ENCODE results near the gene LRBA. TPM values are rescaled to one million over a fixed set of nuclear protein-coding genes. Genes with fewer than 3 reads are reported as not detected.

The LRBA gene
- total RNA-seq, 3 donors from 2014 or later: 26.9 to 138 (median 93.7) TPM

DNA sequence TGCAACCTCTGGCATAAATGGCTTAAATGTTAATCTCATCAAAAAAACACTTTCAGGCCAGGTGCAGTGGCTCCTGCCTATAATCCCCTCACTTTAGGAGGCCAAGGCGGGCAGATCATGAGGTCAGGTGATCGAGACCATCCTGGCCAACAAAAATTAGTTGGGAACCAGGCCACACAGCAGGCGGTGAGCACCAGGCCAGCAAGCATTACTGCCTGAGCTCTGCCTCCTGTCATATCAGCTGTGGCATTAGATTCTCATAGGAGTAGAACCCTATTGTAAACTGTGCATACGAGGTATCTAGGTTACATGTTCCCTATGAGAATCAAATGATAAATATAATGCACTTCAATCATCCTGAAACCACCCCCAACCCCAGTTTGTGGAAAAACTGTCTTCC lies 125.8 kb downstream of the LRBA start:
- DNase-seq (ENCODE audit: low spot score in 2 of 2): no peak
- Histone ChIP-seq H3K9me3 (no peaks in the 10 kb centered on the region), H3K27ac (no peak overlapping the region), H3K36me3 (peaks cover 5% of the 10 kb centered on the region), H3K27me3 (no peaks in the 10 kb centered on the region), H3K4me1 (no peaks in the 10 kb centered on the region), H3K4me3 (no peak overlapping the region)
- intact Hi-C loops (cut with DNase I; ENCODE audit: low total_unique reads): loop anchor here (10.0 kb wide), 1 partner anchor 875 kb away; no protein-coding TSS in a partner anchor
- TF ChIP-seq POLR2AphosphoS5 (IDR thresholded peaks at IDR 0.05) (no peak), POLR2A (IDR thresholded peaks at IDR 0.05) (no peak)
- TF ChIP-seq, protein P1, sequence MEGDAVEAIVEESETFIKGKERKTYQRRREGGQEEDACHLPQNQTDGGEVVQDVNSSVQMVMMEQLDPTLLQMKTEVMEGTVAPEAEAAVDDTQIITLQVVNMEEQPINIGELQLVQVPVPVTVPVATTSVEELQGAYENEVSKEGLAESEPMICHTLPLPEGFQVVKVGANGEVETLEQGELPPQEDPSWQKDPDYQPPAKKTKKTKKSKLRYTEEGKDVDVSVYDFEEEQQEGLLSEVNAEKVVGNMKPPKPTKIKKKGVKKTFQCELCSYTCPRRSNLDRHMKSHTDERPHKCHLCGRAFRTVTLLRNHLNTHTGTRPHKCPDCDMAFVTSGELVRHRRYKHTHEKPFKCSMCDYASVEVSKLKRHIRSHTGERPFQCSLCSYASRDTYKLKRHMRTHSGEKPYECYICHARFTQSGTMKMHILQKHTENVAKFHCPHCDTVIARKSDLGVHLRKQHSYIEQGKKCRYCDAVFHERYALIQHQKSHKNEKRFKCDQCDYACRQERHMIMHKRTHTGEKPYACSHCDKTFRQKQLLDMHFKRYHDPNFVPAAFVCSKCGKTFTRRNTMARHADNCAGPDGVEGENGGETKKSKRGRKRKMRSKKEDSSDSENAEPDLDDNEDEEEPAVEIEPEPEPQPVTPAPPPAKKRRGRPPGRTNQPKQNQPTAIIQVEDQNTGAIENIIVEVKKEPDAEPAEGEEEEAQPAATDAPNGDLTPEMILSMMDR (IDR thresholded peaks at IDR 0.05): no peak

DNA sequence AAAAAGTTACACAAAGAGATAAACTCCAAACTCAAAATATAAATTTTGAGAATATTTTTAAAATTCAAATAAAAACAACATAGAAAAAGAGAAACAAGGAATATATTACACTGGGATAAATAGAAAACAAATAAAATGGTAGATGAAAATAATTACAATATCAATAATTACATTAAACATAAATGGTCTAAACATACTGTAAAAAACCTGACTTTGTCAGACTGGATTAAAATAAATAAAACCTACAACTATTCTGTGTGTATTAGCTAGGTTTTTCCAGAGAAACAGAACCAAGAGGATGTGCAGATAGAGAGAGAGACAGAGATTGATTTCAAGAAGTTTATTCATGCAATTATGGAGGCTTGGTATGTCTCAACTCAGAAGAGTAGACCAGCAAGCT lies 126.5 kb downstream of the LRBA start:
- Histone ChIP-seq H3K4me1 (no peaks in the 10 kb centered on the region), H3K27me3 (no peaks in the 10 kb centered on the region), H3K36me3 (peaks cover 5% of the 10 kb centered on the region), H3K27ac (no peak overlapping the region), H3K4me3 (no peak overlapping the region), H3K9me3 (no peaks in the 10 kb centered on the region)
- DNase-seq (ENCODE audit: low spot score in 2 of 2): no peak
- intact Hi-C loops (cut with DNase I; ENCODE audit: low total_unique reads): loop anchor here (10.0 kb wide), 1 partner anchor 874 kb away; no protein-coding TSS in a partner anchor
- TF ChIP-seq POLR2AphosphoS5 (IDR thresholded peaks at IDR 0.05) (no peak), POLR2A (IDR thresholded peaks at IDR 0.05) (no peak)
- TF ChIP-seq, protein P1 (IDR thresholded peaks at IDR 0.05): no peak

DNA sequence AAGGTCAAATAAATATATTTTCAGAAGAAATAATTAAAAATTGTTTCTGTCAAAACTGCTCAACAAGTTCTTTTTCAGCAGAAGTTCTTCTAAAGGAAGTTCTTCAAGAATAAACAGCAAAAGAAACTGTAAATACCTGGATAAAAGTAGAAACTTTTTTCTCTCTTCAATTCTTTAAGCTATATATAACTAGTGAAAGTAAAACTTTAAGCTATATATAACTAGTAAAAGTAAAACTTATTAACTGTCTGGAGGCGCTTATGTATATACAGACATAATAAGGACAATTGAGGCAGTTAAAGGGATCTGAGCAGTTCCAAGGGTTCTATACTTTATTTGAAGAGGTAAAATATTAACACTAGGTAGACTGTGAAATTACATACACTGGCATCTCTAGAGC lies 126.9 kb downstream of the LRBA start:
- no peak overlapping the region for H3K4me3 ChIP-seq
- no peak for DNase-seq (ENCODE audit: low spot score in 2 of 2)
- no peaks in the 10 kb centered on the region for H3K9me3 ChIP-seq
- no peaks in the 10 kb centered on the region for H3K27me3 ChIP-seq
- no peak for TF ChIP-seq POLR2AphosphoS5 (IDR thresholded peaks at IDR 0.05)
- no peak for TF ChIP-seq POLR2A (IDR thresholded peaks at IDR 0.05)
- TF ChIP-seq, protein P1 (IDR thresholded peaks at IDR 0.05): no peak
- peaks cover 5% of the 10 kb centered on the region for H3K36me3 ChIP-seq
- intact Hi-C loops (cut with DNase I; ENCODE audit: low total_unique reads): loop anchor here (10.0 kb wide), 1 partner anchor 873 kb away; no protein-coding TSS in a partner anchor
- H3K4me1 ChIP-seq: no peaks in the 10 kb centered on the region
- no peak overlapping the region for H3K27ac ChIP-seq

DNA sequence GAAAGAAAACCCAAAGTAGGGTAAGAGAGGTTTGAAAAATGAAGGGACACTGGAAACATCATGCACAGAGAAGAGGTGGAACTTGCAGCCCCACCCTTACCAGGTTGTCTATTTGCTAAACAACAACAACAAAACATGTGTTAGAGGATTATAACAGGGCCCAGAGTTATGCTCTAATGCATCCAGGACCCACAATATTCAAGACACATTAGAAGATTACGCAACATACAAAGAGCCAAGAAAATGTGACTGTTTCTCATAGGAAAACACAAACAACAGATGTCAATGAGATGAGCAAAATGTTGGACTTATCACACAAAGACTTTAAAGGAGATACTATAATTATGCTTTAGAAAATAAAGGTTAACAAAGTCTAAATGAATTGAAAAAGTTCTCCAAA lies 128.5 kb downstream of the LRBA start:
- Histone ChIP-seq H3K4me1 (no peaks in the 10 kb centered on the region), H3K36me3 (no peaks in the 10 kb centered on the region), H3K27ac (no peak overlapping the region), H3K4me3 (no peak overlapping the region), H3K27me3 (no peaks in the 10 kb centered on the region), H3K9me3 (no peaks in the 10 kb centered on the region)
- intact Hi-C loops (cut with DNase I; ENCODE audit: low total_unique reads): loop anchor here (10.0 kb wide), 1 partner anchor 872 kb away; no protein-coding TSS in a partner anchor
- TF ChIP-seq, protein P1 (IDR thresholded peaks at IDR 0.05): no peak
- TF ChIP-seq POLR2A (IDR thresholded peaks at IDR 0.05) (no peak), POLR2AphosphoS5 (IDR thresholded peaks at IDR 0.05) (no peak)
- DNase-seq (ENCODE audit: low spot score in 2 of 2): no peak

DNA sequence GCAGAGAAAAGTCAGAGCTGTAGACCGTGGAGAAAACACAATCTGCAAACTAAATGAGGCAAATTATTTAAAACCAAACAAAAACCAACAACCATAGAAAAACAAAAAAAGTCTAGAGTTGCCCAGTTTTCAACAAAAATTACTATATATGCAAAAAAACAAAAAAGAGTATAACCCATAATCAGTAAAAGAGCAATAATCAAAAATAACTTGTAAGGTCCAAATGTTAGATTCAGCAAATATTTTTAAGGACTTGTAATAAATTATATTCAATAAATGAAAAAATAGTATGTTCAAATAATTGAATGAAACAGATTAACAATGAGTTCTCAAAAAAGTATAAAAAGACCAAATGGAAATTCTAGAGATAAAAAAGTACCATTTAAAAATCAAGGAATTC lies 130.5 kb downstream of the LRBA start:
- no peaks in the 10 kb centered on the region for H3K27me3 ChIP-seq
- H3K4me1 ChIP-seq: no peaks in the 10 kb centered on the region
- peaks cover 0 to 5% of the 10 kb centered on the region in 2 donors for H3K9me3 ChIP-seq
- DNase-seq (ENCODE audit: low spot score in 2 of 2): no peak
- H3K27ac ChIP-seq: no peak overlapping the region
- no peak for TF ChIP-seq POLR2AphosphoS5 (IDR thresholded peaks at IDR 0.05)
- TF ChIP-seq, protein P1 (IDR thresholded peaks at IDR 0.05): no peak
- TF ChIP-seq POLR2A (IDR thresholded peaks at IDR 0.05): no peak
- no peak overlapping the region for H3K4me3 ChIP-seq
- intact Hi-C loops (cut with DNase I; ENCODE audit: low total_unique reads): loop anchor here (10.0 kb wide), 1 partner anchor 870 kb away; no protein-coding TSS in a partner anchor
- no peaks in the 10 kb centered on the region for H3K36me3 ChIP-seq

Data from breast epithelium (tissue), 4 donors.